ENCODE results near the gene ARIH2.

The ARIH2 gene

DNA sequence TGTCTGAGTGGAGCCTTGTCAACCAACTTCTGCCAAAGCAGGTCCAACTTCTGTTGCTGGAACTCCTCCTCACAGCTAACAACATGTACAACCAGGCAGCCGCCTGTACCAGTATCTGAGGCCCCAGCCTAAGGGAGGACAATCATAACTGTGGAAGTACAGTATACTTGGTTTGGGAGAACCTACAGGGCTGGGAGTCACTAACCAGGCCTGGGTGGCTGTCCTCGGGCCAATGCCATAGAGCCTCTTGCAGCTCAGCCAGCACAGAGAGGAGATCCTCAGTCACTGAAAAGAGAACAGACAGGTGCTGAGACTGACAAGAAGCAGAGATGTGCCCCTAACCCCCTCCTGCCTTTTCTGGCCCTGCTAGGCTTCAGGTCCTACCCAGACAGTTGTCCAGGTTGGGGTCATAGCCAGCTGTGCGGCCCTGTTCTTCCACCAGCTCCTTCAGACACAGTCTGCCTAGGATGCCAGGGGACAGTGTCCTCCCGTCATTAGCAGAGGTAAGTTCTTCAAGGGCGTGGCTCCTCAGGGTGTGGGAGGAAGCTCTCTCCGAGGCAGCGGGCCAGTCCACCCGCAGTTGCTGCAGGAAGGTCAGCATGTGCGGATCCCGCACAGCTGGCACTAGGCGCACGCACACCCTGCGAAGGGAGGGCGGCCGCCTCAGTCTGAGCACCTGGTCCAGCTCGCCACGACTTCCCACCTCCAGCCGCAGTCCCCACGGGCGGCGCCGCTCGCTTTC is 98.8 kb downstream of the ARIH2 start:
- TF ChIP-seq, protein P1, sequence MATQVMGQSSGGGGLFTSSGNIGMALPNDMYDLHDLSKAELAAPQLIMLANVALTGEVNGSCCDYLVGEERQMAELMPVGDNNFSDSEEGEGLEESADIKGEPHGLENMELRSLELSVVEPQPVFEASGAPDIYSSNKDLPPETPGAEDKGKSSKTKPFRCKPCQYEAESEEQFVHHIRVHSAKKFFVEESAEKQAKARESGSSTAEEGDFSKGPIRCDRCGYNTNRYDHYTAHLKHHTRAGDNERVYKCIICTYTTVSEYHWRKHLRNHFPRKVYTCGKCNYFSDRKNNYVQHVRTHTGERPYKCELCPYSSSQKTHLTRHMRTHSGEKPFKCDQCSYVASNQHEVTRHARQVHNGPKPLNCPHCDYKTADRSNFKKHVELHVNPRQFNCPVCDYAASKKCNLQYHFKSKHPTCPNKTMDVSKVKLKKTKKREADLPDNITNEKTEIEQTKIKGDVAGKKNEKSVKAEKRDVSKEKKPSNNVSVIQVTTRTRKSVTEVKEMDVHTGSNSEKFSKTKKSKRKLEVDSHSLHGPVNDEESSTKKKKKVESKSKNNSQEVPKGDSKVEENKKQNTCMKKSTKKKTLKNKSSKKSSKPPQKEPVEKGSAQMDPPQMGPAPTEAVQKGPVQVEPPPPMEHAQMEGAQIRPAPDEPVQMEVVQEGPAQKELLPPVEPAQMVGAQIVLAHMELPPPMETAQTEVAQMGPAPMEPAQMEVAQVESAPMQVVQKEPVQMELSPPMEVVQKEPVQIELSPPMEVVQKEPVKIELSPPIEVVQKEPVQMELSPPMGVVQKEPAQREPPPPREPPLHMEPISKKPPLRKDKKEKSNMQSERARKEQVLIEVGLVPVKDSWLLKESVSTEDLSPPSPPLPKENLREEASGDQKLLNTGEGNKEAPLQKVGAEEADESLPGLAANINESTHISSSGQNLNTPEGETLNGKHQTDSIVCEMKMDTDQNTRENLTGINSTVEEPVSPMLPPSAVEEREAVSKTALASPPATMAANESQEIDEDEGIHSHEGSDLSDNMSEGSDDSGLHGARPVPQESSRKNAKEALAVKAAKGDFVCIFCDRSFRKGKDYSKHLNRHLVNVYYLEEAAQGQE (IDR thresholded peaks at IDR 0.05; ENCODE audit: insufficient read depth in 1 of 2, low read depth in 2 of 2, low read length in 2 of 2): no peak
- TF ChIP-seq TAF1 (IDR thresholded peaks at IDR 0.05; ENCODE audit: borderline replicate concordance, insufficient read depth, low read length) (no peak), FOXP2 (optimal IDR thresholded peaks at IDR 0.05; ENCODE audit: borderline replicate concordance, extremely low read depth, extremely low read length, insufficient read depth) (no peak), POLR2AphosphoS5 (IDR thresholded peaks at IDR 0.05; ENCODE audit: low read depth, low read length) (no peak), SIN3A (IDR thresholded peaks at IDR 0.05; ENCODE audit: borderline replicate concordance, insufficient read depth, low read length) (no peak)

- TF ChIP-seq POLR2AphosphoS5 (IDR thresholded peaks at IDR 0.05; ENCODE audit: low read depth, low read length): peak; percentile 36
- TF ChIP-seq TAF1 (IDR thresholded peaks at IDR 0.05; ENCODE audit: borderline replicate concordance, insufficient read depth, low read length): no peak
Observed at GRCh38 chr3:49017971-49018706, 99.5 kb downstream of the ARIH2 start, which contains the start of gene DALRD3. DALRD3 (minus strand) TSS chr3:49018580; CDS start chr3:49018564, 16 bp downstream.

- TF ChIP-seq, protein P1 (IDR thresholded peaks at IDR 0.05; ENCODE audit: insufficient read depth in 1 of 2, low read depth in 2 of 2, low read length in 2 of 2): no peak
- no peak for TF ChIP-seq POLR2AphosphoS5 (IDR thresholded peaks at IDR 0.05; ENCODE audit: low read depth, low read length)
- TF ChIP-seq FOXP2 (optimal IDR thresholded peaks at IDR 0.05; ENCODE audit: borderline replicate concordance, extremely low read depth, extremely low read length, insufficient read depth): no peak
- no peak for TF ChIP-seq TAF1 (IDR thresholded peaks at IDR 0.05; ENCODE audit: borderline replicate concordance, insufficient read depth, low read length)
- TF ChIP-seq SIN3A (IDR thresholded peaks at IDR 0.05; ENCODE audit: borderline replicate concordance, insufficient read depth, low read length): no peak
Observed at GRCh38 chr3:49018707-49019006, 100.0 kb downstream of the ARIH2 start.

DNA sequence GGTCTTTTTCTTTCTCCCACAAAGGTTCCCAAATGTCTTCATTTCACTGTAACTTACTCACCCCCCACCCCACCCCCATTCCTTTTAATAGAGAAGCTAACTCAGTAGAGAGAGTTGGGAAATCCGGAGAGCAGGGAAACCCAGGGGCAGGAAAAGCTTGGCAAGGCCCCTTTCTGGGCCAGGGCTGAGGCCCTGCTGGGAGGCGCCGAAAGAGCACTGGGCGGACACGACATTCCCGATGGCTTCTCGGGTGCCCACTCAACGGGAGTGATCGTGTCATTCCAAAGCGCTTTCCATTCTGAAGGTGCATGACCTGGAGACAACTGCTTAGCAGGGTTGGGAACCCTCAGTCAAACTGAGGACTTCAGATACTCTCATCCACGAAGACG is 101.3 kb downstream of the ARIH2 start:
- TF ChIP-seq TAF1 (IDR thresholded peaks at IDR 0.05; ENCODE audit: borderline replicate concordance, insufficient read depth, low read length): no peak
- no peak for TF ChIP-seq POLR2AphosphoS5 (IDR thresholded peaks at IDR 0.05; ENCODE audit: low read depth, low read length)
- no peak for TF ChIP-seq FOXP2 (optimal IDR thresholded peaks at IDR 0.05; ENCODE audit: borderline replicate concordance, extremely low read depth, extremely low read length, insufficient read depth)
- TF ChIP-seq SIN3A (IDR thresholded peaks at IDR 0.05; ENCODE audit: borderline replicate concordance, insufficient read depth, low read length): no peak
- TF ChIP-seq, protein P1 (IDR thresholded peaks at IDR 0.05; ENCODE audit: insufficient read depth in 1 of 2, low read depth in 2 of 2, low read length in 2 of 2): no peak

- TF ChIP-seq FOXP2 (optimal IDR thresholded peaks at IDR 0.05; ENCODE audit: borderline replicate concordance, extremely low read depth, extremely low read length, insufficient read depth) (no peak), TAF1 (IDR thresholded peaks at IDR 0.05; ENCODE audit: borderline replicate concordance, insufficient read depth, low read length) (no peak), SIN3A (IDR thresholded peaks at IDR 0.05; ENCODE audit: borderline replicate concordance, insufficient read depth, low read length) (no peak), POLR2AphosphoS5 (IDR thresholded peaks at IDR 0.05; ENCODE audit: low read depth, low read length) (no peak; the same call in 1 of the 2 replicates)
- TF ChIP-seq, protein P1 (IDR thresholded peaks at IDR 0.05; ENCODE audit: insufficient read depth in 1 of 2, low read depth in 2 of 2, low read length in 2 of 2): no peak
Observed at GRCh38 chr3:49020330-49021212, 101.9 kb downstream of the ARIH2 start.
